ENCODE measurements around the gene EMP3. TPM values are rescaled to one million over a fixed set of nuclear protein-coding genes. Genes with fewer than 3 reads are reported as not detected.

The EMP3 gene
- total and polyA plus RNA-seq, 2 of the 13 experiments (the other 11 are each of a cell fraction or from before 2014, with no cell fraction given) = 2.2 to 7.8 TPM

DNA sequence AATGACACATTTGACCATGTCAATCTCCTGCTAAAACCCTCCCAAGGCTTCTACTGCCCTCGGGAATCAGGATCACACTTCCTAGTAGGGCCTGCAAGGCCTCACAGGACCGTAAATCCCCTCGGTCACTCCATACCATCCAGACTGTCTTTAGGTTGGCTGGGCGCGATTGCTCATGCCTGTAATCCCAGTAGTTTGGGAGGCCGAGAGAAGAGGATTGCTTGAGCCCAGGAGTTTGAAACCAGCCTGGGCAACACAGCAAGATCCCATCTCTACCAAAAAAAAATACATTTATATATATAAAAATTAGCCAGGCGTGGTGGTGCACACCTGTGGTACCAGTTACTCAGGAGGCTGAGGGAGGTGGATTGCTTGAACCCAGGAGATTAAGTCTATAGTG is 23.4 kb downstream of the EMP3 start:
- no TSS peak for BruUV-seq (replicated peaks)
- in situ Hi-C loops (cut with HindIII; ENCODE audit: extremely low pct_ligation_motif_present, low pct_unique_long_range_greater_than_20kb) = no loop called here

GRCh38 chr19:48350856-48351255 is 25.5 kb downstream of the EMP3 start:
- no peaks in the 10 kb centered on the region for H4K20me1 ChIP-seq (ENCODE audit: insufficient read depth, low read length)
- in situ Hi-C loops (cut with HindIII; ENCODE audit: extremely low pct_ligation_motif_present, low pct_unique_long_range_greater_than_20kb) = loop anchor here (5.0 kb wide), 1 partner anchor 41 kb away; the partner anchor contains the start of genes GRIN2D and KDELR1
- H3K4me3 ChIP-seq (replicated peaks in 1 of 3; ENCODE audit: insufficient read depth in 1 of 3, low read depth in 2 of 3, low read length in 3 of 3) = no peak overlapping the region
- no TSS peak for BruUV-seq (replicated peaks)
- POLR2A ChIA-PET = interaction anchor here (1.0 to 1.7 kb wide), 3 partner anchors 13 to 64 kb away, joined by 3 to 9 read pairs (median 5); partner anchors contain the start of genes KDELR1, SYNGR4 and TMEM143
- CTCF ChIA-PET (ENCODE audit: low intra/inter-chr PET ratio, low total read pairs) = interaction anchor here (0.6 to 1.5 kb wide), 4 partner anchors 13 to 41 kb away, joined by 3 to 4 read pairs (median 3); partner anchors contain the start of genes KDELR1, SYNGR4 and TMEM143
- WGBS (ENCODE audit: low lambda C conversion rate) = 99% methylated on average over 5 of the region's 5 CpGs
- intact Hi-C loops (cut with micrococcal nuclease; ENCODE audit: unreplicated experiment) = loop anchor here (5.0 to 10.0 kb wide), 2 partner anchors 41 to 94 kb away; partner anchors contain the start of genes GRIN2D, GRWD1 and KDELR1
- H3K36me3 ChIP-seq (replicated peaks in 1 of 2; ENCODE audit: control insufficient read depth in 1 of 2, insufficient read depth in 2 of 2, low read length in 2 of 2) = no peaks in the 10 kb centered on the region
- no peak for TF ChIP-seq THRA (CRISPR knock-in tag; IDR thresholded peaks at IDR 0.05; ENCODE audit: borderline replicate concordance)
- 0 out of 2 replicates have a peak, but pooled peaks have one; percentile 3 for TF ChIP-seq ARID4A (CRISPR knock-in tag; IDR thresholded peaks at IDR 0.05; ENCODE audit: borderline replicate concordance)
- no peak overlapping the region for H3K4me2 ChIP-seq (ENCODE audit: low read depth, low read length)
- H2AFZ ChIP-seq (ENCODE audit: low read length) = no peak overlapping the region
- FAIRE-seq (no peak), DNase-seq (ENCODE audit: low spot score) (no peak), ATAC-seq (no peak)
- no peaks in the 10 kb centered on the region for H3K9me3 ChIP-seq (ENCODE audit: low read length)
- peaks cover 62% of the 10 kb centered on the region for H3K4me1 ChIP-seq (ENCODE audit: insufficient read depth, low read length)
- H3K27me3 ChIP-seq (ENCODE audit: control insufficient read depth in 1 of 2, insufficient read depth in 2 of 2, low read length in 2 of 2) = no peaks in the 10 kb centered on the region
- no peak overlapping the region for H3K9ac ChIP-seq (ENCODE audit: insufficient read depth, low read depth, low read length)
- no peak overlapping the region for H3K27ac ChIP-seq (ENCODE audit: extremely low read length, insufficient read depth, low read length)
- H3K79me2 ChIP-seq (ENCODE audit: insufficient read depth, low read length) = no peaks in the 10 kb centered on the region

More for the DNA sequence above, 23.4 kb downstream of the EMP3 start:
- intact Hi-C loops (cut with micrococcal nuclease; ENCODE audit: unreplicated experiment) = loop anchor here (2.0 kb wide), 1 partner anchor 28 kb away; a partner anchor contains a TSS
- Histone ChIP-seq H3K4me2 (ENCODE audit: low read depth, low read length) (0 out of 2 replicates have a peak overlapping the region, but pooled peaks have one; percentile 13), H3K4me3 (replicated peaks in 1 of 3; ENCODE audit: insufficient read depth in 1 of 3, low read depth in 2 of 3, low read length in 3 of 3) (no peak overlapping the region), H4K20me1 (ENCODE audit: insufficient read depth, low read length) (no peaks in the 10 kb centered on the region), H3K27ac (ENCODE audit: extremely low read length, insufficient read depth, low read length) (peak overlapping the region; percentile 58), H3K9ac (ENCODE audit: insufficient read depth, low read depth, low read length) (no peak overlapping the region), H3K9me3 (ENCODE audit: low read length) (no peaks in the 10 kb centered on the region), H3K4me1 (ENCODE audit: insufficient read depth, low read length) (peaks cover 44% of the 10 kb centered on the region), H3K27me3 (ENCODE audit: control insufficient read depth in 1 of 2, insufficient read depth in 2 of 2, low read length in 2 of 2) (no peaks in the 10 kb centered on the region), H3K79me2 (ENCODE audit: insufficient read depth, low read length) (no peaks in the 10 kb centered on the region), H2AFZ (ENCODE audit: low read length) (no peak overlapping the region), H3K36me3 (replicated peaks in 1 of 2; ENCODE audit: control insufficient read depth in 1 of 2, insufficient read depth in 2 of 2, low read length in 2 of 2) (no peaks in the 10 kb centered on the region)
- no peak for DNase-seq (ENCODE audit: low spot score)
- ChIA-PET POLR2A (interaction anchor here (1.4 kb wide), 1 partner anchor 15 kb away, joined by 18 read pairs; the partner anchor contains the start of genes SYNGR4 and TMEM143), CTCF (ENCODE audit: low intra/inter-chr PET ratio, low total read pairs) (no interaction called here)
- whole genome bisulfite sequencing (ENCODE audit: low lambda C conversion rate) = 91% methylated on average over 7 of the region's 7 CpGs
- TF ChIP-seq ZBTB1 (CRISPR knock-in tag; IDR thresholded peaks at IDR 0.05; ENCODE audit: borderline replicate concordance) (no peak), TEAD3 (CRISPR knock-in tag; optimal IDR thresholded peaks at IDR 0.05; ENCODE audit: borderline replicate concordance) (peak; percentile 0), SMAD1 (CRISPR knock-in tag; IDR thresholded peaks at IDR 0.05; ENCODE audit: borderline replicate concordance, low read depth) (no peak), KAT2B (IDR thresholded peaks at IDR 0.05; ENCODE audit: borderline replicate concordance, low read depth, low read length) (no peak), SALL2 (CRISPR knock-in tag; IDR thresholded peaks at IDR 0.05) (no peak), IRX3 (CRISPR knock-in tag; IDR thresholded peaks at IDR 0.05; ENCODE audit: borderline replicate concordance, low read depth) (no peak), TBX3 (IDR thresholded peaks at IDR 0.05; ENCODE audit: borderline replicate concordance) (no peak), ZNF121 (CRISPR knock-in tag; IDR thresholded peaks at IDR 0.05) (peak; percentile 89), GLMP (CRISPR knock-in tag; IDR thresholded peaks at IDR 0.05; ENCODE audit: borderline replicate concordance) (no peak)
- no peak for FAIRE-seq
- ATAC-seq = no peak
